Measurements from ENCODE around the gene SUMO3. TPM values are rescaled to one million over a fixed set of nuclear protein-coding genes. Genes with fewer than 3 reads are reported as not detected.

SUMO3 gene
- total RNA-seq, 1 experiment from 2014 or later: 81.7 TPM

DNA sequence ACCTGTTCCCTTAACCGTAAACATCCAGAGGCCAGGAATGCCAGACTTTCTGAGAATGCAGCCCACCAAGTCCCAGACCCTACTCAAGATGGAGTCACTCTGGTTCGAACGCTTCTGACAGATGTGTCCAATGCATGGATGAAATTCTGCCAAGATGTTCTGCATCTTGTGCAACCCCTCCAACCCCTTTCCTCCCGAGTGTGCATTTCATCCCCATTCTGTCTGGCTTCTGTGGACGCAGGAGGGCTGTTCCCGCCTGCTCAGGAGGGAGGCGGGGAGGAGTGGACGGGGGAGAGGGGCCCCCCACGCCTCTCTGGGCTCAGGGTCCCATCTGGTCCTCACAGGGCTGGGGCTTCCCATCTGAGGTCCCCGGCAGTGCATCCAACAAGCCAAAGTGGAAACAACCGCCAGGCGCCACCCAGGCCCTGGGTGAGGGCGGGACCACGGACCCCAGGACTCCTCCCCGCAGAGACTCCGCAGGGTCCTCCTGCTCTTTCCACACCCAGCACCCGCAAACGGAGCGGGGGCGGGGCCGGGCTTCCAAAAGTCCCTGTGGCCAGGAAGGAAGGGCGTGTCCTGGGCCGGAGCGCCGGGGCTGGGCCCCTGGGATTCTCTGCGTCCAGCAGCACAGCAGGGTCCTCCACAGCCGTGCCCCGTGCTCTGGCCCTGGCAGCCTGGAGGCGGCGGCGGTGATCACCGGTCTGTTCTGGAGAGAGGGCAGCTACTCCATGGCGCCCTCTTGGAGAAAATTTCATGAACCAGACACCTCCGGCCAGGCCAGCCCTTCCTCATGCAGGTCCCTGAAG, 27.8 kb upstream of the SUMO3 start (continued):
- TF ChIP-seq, protein P1, sequence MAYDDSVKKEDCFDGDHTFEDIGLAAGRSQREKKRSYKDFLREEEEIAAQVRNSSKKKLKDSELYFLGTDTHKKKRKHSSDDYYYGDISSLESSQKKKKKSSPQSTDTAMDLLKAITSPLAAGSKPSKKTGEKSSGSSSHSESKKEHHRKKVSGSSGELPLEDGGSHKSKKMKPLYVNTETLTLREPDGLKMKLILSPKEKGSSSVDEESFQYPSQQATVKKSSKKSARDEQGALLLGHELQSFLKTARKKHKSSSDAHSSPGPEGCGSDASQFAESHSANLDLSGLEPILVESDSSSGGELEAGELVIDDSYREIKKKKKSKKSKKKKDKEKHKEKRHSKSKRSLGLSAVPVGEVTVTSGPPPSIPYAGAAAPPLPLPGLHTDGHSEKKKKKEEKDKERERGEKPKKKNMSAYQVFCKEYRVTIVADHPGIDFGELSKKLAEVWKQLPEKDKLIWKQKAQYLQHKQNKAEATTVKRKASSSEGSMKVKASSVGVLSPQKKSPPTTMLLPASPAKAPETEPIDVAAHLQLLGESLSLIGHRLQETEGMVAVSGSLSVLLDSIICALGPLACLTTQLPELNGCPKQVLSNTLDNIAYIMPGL (CRISPR knock-in tag; IDR thresholded peaks at IDR 0.05): 0 out of 2 replicates have a peak, but pooled peaks have one; percentile 32
- no peak for TF ChIP-seq TP53 (CRISPR knock-in tag; IDR thresholded peaks at IDR 0.05)
- 0 out of 2 replicates have a peak, but pooled peaks have one; percentile 59 for TF ChIP-seq ZNF396 (CRISPR knock-in tag; IDR thresholded peaks at IDR 0.05; ENCODE audit: borderline replicate concordance)
- TF ChIP-seq, protein P2, sequence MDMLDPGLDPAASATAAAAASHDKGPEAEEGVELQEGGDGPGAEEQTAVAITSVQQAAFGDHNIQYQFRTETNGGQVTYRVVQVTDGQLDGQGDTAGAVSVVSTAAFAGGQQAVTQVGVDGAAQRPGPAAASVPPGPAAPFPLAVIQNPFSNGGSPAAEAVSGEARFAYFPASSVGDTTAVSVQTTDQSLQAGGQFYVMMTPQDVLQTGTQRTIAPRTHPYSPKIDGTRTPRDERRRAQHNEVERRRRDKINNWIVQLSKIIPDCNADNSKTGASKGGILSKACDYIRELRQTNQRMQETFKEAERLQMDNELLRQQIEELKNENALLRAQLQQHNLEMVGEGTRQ (CRISPR knock-in tag; IDR thresholded peaks at IDR 0.05): no peak
- TF ChIP-seq NFE2L1 (CRISPR knock-in tag; IDR thresholded peaks at IDR 0.05): peak; percentile 24; the same call in 1 of the 2 replicates

DNA sequence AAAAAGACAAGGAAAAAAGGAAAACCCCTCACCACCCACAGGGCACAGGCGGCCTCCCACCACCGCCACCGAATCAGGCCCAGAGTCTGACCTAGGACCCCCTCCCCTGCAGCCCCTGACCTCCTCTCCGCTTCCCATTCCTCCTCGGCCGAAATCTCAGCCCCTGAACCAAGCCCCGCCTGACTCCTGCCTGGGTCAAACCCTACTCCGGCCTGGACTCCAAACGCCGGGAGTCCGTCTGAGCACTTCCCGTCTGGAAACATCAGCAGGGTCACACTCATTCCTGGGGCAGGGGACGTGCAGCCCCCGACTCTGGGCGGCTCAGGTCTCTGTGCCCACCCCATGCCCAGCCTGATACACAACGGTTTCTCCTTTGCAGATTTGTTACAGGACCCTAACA, 26.4 kb upstream of the SUMO3 start:
- 0 out of 2 replicates have a peak overlapping the region, but pooled peaks have one; percentile 14 for H3K4me3 Mint-ChIP-seq
- H3K36me3 Mint-ChIP-seq: peaks cover 4% of the 10 kb centered on the region
- ChIA-PET POLR2A (no interaction called here), CTCF (interaction anchor here (1.8 kb wide), 1 partner anchor 51 kb away, joined by 5 read pairs; no protein-coding TSS in a partner anchor)
- ATAC-seq (no peak), DNase-seq (ENCODE audit: low spot score) (no peak)
- no peak overlapping the region for H3K27ac Mint-ChIP-seq
- TF ChIP-seq, protein P3, sequence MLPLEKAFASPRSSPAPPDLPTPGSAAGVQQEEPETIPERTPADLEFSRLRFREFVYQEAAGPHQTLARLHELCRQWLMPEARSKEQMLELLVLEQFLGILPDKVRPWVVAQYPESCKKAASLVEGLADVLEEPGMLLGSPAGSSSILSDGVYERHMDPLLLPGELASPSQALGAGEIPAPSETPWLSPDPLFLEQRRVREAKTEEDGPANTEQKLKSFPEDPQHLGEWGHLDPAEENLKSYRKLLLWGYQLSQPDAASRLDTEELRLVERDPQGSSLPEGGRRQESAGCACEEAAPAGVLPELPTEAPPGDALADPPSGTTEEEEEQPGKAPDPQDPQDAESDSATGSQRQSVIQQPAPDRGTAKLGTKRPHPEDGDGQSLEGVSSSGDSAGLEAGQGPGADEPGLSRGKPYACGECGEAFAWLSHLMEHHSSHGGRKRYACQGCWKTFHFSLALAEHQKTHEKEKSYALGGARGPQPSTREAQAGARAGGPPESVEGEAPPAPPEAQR (CRISPR knock-in tag; IDR thresholded peaks at IDR 0.05): no peak
- TF ChIP-seq, protein P4, sequence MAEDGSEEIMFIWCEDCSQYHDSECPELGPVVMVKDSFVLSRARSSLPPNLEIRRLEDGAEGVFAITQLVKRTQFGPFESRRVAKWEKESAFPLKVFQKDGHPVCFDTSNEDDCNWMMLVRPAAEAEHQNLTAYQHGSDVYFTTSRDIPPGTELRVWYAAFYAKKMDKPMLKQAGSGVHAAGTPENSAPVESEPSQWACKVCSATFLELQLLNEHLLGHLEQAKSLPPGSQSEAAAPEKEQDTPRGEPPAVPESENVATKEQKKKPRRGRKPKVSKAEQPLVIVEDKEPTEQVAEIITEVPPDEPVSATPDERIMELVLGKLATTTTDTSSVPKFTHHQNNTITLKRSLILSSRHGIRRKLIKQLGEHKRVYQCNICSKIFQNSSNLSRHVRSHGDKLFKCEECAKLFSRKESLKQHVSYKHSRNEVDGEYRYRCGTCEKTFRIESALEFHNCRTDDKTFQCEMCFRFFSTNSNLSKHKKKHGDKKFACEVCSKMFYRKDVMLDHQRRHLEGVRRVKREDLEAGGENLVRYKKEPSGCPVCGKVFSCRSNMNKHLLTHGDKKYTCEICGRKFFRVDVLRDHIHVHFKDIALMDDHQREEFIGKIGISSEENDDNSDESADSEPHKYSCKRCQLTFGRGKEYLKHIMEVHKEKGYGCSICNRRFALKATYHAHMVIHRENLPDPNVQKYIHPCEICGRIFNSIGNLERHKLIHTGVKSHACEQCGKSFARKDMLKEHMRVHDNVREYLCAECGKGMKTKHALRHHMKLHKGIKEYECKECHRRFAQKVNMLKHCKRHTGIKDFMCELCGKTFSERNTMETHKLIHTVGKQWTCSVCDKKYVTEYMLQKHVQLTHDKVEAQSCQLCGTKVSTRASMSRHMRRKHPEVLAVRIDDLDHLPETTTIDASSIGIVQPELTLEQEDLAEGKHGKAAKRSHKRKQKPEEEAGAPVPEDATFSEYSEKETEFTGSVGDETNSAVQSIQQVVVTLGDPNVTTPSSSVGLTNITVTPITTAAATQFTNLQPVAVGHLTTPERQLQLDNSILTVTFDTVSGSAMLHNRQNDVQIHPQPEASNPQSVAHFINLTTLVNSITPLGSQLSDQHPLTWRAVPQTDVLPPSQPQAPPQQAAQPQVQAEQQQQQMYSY (CRISPR knock-in tag; IDR thresholded peaks at IDR 0.05): peak; percentile 76
- H3K9me3 Mint-ChIP-seq: no peaks in the 10 kb centered on the region
- peaks cover 13% of the 10 kb centered on the region for H3K4me1 Mint-ChIP-seq
- no peaks in the 10 kb centered on the region for H3K27me3 Mint-ChIP-seq (ENCODE audit: low read depth)

DNA sequence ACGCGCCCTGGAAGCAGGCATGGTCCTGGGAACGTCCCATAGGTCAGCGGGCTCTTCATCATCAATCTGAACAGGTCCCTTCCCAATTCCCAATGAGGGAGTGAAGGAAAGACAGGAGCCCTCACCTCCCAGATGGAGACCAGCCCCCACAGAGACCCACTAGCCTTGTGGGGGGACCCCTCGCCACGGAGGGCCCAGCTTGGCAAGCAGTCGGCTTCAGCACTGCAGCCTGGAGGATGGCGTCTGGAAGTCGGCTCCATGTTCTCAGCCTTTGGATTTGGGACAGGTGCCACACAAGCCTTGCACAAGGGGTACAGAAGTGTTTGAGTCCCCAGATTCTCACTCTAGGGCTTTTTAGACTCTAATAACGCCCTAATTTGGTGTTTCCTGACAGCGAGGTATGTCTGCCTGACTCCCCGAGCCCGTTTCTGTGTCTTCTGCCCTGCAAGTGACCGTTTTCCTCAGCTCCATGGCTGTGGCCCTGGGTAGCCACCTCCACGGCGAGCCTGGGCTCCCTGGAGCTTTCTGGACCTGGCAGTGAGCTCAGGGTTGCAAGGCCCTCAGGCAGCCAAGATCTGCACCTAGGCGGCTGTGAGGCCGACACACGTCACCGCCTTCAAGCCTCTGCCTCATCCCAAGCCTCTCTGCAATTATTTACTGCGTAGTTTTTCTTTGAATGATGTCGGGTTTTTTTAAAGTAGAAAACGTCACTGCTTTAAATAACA, 25.0 kb upstream of the SUMO3 start:
- CTCF ChIA-PET: interaction anchor here (1.8 kb wide), 1 partner anchor 50 kb away, joined by 5 read pairs; no protein-coding TSS in a partner anchor
- Mint-ChIP-seq H3K27ac (no peak overlapping the region), H3K36me3 (no peaks in the 10 kb centered on the region), H3K27me3 (ENCODE audit: low read depth) (no peaks in the 10 kb centered on the region), H3K4me1 (peaks cover 13% of the 10 kb centered on the region), H3K4me3 (no peak overlapping the region), H3K9me3 (no peaks in the 10 kb centered on the region)
- DNase-seq (ENCODE audit: low spot score): no peak
- POLR2A ChIA-PET: no interaction called here
- ATAC-seq: no peak
- TF ChIP-seq SMAD3 (CRISPR knock-in tag; IDR thresholded peaks at IDR 0.05; ENCODE audit: borderline replicate concordance) (no peak), NFE2L1 (CRISPR knock-in tag; IDR thresholded peaks at IDR 0.05) (no peak), MYBL2 (CRISPR knock-in tag; IDR thresholded peaks at IDR 0.05) (no peak), ETV6 (CRISPR knock-in tag; IDR thresholded peaks at IDR 0.05) (no peak), PRRX2 (CRISPR knock-in tag; IDR thresholded peaks at IDR 0.05) (no peak), TCF7 (CRISPR knock-in tag; IDR thresholded peaks at IDR 0.05; ENCODE audit: low read depth) (no peak), FOXP1 (CRISPR knock-in tag; IDR thresholded peaks at IDR 0.05; ENCODE audit: borderline replicate concordance) (no peak)
- TF ChIP-seq, protein P5, sequence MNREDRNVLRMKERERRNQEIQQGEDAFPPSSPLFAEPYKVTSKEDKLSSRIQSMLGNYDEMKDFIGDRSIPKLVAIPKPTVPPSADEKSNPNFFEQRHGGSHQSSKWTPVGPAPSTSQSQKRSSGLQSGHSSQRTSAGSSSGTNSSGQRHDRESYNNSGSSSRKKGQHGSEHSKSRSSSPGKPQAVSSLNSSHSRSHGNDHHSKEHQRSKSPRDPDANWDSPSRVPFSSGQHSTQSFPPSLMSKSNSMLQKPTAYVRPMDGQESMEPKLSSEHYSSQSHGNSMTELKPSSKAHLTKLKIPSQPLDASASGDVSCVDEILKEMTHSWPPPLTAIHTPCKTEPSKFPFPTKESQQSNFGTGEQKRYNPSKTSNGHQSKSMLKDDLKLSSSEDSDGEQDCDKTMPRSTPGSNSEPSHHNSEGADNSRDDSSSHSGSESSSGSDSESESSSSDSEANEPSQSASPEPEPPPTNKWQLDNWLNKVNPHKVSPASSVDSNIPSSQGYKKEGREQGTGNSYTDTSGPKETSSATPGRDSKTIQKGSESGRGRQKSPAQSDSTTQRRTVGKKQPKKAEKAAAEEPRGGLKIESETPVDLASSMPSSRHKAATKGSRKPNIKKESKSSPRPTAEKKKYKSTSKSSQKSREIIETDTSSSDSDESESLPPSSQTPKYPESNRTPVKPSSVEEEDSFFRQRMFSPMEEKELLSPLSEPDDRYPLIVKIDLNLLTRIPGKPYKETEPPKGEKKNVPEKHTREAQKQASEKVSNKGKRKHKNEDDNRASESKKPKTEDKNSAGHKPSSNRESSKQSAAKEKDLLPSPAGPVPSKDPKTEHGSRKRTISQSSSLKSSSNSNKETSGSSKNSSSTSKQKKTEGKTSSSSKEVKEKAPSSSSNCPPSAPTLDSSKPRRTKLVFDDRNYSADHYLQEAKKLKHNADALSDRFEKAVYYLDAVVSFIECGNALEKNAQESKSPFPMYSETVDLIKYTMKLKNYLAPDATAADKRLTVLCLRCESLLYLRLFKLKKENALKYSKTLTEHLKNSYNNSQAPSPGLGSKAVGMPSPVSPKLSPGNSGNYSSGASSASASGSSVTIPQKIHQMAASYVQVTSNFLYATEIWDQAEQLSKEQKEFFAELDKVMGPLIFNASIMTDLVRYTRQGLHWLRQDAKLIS (CRISPR knock-in tag; IDR thresholded peaks at IDR 0.05; ENCODE audit: borderline replicate concordance): no peak
- TF ChIP-seq, protein P6, sequence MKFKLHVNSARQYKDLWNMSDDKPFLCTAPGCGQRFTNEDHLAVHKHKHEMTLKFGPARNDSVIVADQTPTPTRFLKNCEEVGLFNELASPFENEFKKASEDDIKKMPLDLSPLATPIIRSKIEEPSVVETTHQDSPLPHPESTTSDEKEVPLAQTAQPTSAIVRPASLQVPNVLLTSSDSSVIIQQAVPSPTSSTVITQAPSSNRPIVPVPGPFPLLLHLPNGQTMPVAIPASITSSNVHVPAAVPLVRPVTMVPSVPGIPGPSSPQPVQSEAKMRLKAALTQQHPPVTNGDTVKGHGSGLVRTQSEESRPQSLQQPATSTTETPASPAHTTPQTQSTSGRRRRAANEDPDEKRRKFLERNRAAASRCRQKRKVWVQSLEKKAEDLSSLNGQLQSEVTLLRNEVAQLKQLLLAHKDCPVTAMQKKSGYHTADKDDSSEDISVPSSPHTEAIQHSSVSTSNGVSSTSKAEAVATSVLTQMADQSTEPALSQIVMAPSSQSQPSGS (CRISPR knock-in tag; IDR thresholded peaks at IDR 0.05; ENCODE audit: borderline replicate concordance, low read depth): no peak
- TF ChIP-seq, protein P7, sequence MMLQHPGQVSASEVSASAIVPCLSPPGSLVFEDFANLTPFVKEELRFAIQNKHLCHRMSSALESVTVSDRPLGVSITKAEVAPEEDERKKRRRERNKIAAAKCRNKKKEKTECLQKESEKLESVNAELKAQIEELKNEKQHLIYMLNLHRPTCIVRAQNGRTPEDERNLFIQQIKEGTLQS (CRISPR knock-in tag; conservative IDR thresholded peaks at IDR 0.05): no peak
